Prostate gland (tissue), 2 donors: Measurements from ENCODE around the gene RGS17.

Experiments used
- POLR2A ChIP-seq: fragments of 450-650 bp; IDR thresholded peaks from one replicate; pipeline ENCODE4 v1.6.1; 2016; ENCODE audit warnings: antibody characterized with exemption, mild to moderate bottlenecking
- POLR2AphosphoS5 ChIP-seq: sonication (generic); formaldehyde crosslinking; IDR thresholded peaks from one replicate; pipeline ENCODE4 v1.6.1; 2017; ENCODE audit warnings: antibody characterized with exemption
- TF ChIP-seq, protein P1 (sequence below), 4 experiments: fragments of 200-600 bp in 2 of 4; fragments of 450-650 bp in 2 of 4; sonication (generic) in 2 of 4; IDR thresholded peaks; 1 replicate in 3 of 4; 2 replicates in 1 of 4; pipeline ENCODE4 v1.5.1; 2016 to 2019; ENCODE audit warnings: antibody characterized with exemption in 4 of 4, mild to moderate bottlenecking in 2 of 4, moderate library complexity in 2 of 4

DNA sequence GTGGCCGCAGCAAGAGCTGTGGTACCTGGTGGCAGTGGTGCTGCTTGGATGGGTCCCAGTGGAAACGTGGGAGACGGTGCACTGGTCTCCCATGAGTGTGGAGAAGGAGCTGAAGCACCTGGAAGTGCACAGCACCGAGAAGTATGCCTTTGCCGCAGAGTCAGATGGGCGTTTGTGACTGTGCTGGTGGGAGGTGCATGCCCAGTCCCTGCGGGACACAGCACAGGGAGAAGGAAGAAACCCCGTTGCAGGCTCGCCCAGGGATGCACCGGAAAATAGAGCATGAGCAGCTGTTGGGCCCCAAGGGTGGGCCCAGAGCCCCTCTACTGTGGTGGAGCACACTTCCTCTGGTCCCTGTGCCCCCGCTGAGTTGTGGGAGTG is 19.3 kb upstream of the RGS17 start:
- TF ChIP-seq, protein P1, sequence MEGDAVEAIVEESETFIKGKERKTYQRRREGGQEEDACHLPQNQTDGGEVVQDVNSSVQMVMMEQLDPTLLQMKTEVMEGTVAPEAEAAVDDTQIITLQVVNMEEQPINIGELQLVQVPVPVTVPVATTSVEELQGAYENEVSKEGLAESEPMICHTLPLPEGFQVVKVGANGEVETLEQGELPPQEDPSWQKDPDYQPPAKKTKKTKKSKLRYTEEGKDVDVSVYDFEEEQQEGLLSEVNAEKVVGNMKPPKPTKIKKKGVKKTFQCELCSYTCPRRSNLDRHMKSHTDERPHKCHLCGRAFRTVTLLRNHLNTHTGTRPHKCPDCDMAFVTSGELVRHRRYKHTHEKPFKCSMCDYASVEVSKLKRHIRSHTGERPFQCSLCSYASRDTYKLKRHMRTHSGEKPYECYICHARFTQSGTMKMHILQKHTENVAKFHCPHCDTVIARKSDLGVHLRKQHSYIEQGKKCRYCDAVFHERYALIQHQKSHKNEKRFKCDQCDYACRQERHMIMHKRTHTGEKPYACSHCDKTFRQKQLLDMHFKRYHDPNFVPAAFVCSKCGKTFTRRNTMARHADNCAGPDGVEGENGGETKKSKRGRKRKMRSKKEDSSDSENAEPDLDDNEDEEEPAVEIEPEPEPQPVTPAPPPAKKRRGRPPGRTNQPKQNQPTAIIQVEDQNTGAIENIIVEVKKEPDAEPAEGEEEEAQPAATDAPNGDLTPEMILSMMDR (IDR thresholded peaks at IDR 0.05): no peak
- TF ChIP-seq POLR2A: no peak
- TF ChIP-seq POLR2AphosphoS5: no peak
